Measurements from ENCODE around the gene TNFAIP8. TPM values are rescaled to one million over a fixed set of nuclear protein-coding genes. Genes with fewer than 3 reads are reported as not detected.

Gene TNFAIP8
- total RNA-seq, 1 experiment from 2014 or later, result 32.1 TPM

DNA sequence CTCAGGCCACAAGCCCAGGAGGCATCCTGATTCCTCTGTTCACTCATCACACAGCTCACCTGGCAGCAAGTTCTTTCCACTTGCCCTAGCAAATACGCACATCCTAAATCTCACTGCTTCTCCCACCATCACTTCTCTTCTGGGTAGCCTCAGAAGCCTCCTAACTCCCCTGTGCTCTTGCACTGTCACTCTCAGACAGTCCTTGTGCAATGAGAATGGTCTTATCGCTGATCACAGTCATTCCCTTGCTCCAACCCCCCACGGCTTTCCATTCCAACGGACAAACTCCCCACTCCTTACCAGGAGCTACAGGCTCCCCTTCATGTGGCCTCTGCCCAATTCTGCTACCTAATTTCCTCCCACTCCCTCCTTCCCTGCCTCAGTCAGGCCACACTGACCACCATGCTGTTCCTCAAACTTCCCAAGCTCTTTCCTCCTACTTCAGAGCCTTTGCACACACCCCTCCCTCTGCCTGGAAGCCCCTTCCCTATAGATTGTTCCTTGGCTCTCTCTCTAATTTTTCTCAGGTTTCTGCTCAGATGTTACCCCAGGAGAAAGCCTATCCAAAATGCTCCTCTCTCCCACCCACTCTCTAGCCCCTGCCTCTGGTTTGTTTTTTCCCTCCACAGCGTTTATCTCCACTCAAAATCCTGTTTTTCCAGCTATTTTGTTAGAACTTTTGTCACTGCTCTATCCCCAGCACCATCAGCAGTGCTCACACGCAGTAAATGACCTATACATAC, 34.1 kb upstream of the TNFAIP8 start:
- Histone ChIP-seq H3K27me3 (replicated peaks) (no peaks in the 10 kb centered on the region), H3K4me1 (replicated peaks) (peaks cover 30% of the 10 kb centered on the region), H3K27ac (no peak overlapping the region), H3K4me3 (no peak overlapping the region), H3K9me3 (replicated peaks) (no peaks in the 10 kb centered on the region), H3K36me3 (no peaks in the 10 kb centered on the region)
- DNase-seq (ENCODE audit: low read depth in 1 of 2, low spot score in 2 of 2), result no peak

DNA sequence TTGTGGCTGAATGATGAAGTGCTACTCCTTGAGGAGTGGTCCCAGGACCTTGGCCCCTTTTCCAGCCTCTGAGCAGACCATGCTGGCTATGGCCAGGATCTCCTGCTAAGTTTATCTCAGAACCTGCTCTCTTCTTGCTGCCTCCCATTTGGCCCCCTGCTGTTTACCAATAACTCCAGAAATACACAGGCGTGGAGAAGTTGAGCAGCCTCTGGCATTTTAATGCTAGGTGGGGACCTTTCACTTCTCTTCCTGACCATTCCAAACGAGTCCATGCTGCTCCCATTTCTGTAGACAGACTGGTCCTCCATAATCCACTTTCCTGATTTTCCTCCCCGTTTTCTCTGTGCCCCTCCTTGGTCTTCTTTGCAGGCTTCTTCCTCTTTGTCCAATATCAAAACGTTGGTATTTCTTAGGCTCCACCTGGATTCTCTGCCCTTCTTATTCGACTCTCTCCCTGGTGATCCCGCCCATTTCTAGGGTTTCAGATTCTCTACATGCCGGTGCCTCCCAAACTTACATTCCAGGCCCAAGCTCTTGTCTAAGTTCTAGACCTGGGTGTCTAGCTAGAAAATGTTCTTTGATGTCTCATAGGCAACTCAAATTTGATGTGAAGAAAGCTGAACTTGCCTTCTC, 33.4 kb upstream of the TNFAIP8 start:
- H3K4me3 ChIP-seq, result no peak overlapping the region
- no peaks in the 10 kb centered on the region for H3K36me3 ChIP-seq
- no peak for DNase-seq (ENCODE audit: low read depth in 1 of 2, low spot score in 2 of 2)
- H3K4me1 ChIP-seq (replicated peaks), result peaks cover 37% of the 10 kb centered on the region
- H3K27ac ChIP-seq, result peak overlapping the region; percentile 82; the same call in 1 of the 2 replicates
- no peaks in the 10 kb centered on the region for H3K9me3 ChIP-seq (replicated peaks)
- no peaks in the 10 kb centered on the region for H3K27me3 ChIP-seq (replicated peaks)

DNA sequence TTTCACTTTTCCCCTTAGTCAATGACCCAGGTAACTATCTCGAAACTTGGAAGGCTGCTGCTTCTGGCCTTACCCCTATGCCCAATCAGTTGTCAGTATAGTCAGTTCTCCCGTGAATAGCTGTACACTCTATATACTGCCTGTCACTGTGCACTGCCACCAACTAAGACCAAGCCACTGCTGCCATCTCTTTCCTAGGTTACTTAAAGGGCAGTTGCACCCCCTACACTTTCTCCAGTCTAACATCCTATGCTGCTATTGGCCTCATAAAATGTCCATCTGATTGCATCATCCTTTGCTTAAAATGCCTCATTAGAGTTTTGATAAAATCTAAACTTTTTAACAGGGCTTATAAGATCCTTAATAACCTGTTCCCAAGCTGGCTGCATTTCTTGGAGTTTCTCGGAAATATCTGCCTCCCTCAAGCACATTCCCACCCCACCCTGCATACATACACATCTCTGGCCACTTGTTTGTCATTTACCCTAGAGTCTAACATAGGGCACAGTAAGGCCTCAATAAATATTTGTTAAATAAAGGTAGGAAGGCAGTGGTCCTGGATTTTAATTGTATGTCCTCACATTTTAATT, 32.8 kb upstream of the TNFAIP8 start:
- peaks cover 43% of the 10 kb centered on the region for H3K4me1 ChIP-seq (replicated peaks)
- H3K27me3 ChIP-seq (replicated peaks), result no peaks in the 10 kb centered on the region
- H3K4me3 ChIP-seq, result no peak overlapping the region
- no peaks in the 10 kb centered on the region for H3K36me3 ChIP-seq
- peak overlapping the region; percentile 82 for H3K27ac ChIP-seq
- no peak for DNase-seq (ENCODE audit: low read depth in 1 of 2, low spot score in 2 of 2)
- H3K9me3 ChIP-seq (replicated peaks), result no peaks in the 10 kb centered on the region

DNA sequence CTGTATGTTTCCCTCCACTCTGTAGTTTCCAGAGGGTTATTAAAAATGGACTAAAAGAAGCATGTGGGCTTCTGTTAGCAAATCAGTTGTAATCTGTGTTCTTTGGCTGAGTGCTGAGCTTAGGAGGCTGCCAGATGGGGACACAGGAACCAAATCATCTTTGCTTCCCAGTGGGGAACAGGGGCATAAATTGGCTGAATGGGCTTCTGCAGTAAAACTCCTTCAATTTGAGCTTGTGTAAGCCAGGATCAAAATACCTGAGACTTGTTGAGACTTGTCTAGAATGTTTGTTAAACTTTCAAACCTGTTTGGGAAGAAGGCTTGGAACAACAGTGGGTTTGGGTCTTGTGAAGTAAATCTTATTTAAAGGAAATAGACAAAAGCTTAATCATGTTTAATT, 32.2 kb upstream of the TNFAIP8 start:
- Histone ChIP-seq H3K27ac (peak overlapping the region; percentile 82), H3K27me3 (replicated peaks) (no peaks in the 10 kb centered on the region), H3K4me1 (replicated peaks) (peaks cover 49% of the 10 kb centered on the region), H3K36me3 (no peaks in the 10 kb centered on the region), H3K4me3 (no peak overlapping the region), H3K9me3 (replicated peaks) (no peaks in the 10 kb centered on the region)
- DNase-seq (ENCODE audit: low read depth in 1 of 2, low spot score in 2 of 2), result no peak

DNA sequence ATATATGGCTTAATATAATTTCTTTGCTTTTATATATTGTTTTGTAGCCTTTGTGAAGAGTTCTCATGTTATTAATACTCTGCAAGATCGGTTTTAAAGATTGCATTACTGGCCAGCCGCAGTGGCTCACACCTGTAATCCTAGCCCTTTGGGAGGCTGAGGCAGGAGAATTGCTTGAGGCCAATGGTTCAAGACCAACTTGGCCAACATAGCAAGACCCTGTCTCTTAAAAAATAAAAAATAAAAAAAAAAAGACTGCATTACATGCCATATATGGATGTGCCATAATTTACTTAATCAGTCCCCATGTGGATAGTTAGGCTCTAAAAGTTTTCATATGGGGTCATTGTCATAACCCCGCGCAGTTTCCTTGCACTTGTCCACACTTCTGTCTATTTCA, 31.0 kb upstream of the TNFAIP8 start:
- DNase-seq (ENCODE audit: low read depth in 1 of 2, low spot score in 2 of 2), result no peak
- Histone ChIP-seq H3K27ac (peak overlapping the region; percentile 82), H3K9me3 (replicated peaks) (no peaks in the 10 kb centered on the region), H3K36me3 (no peaks in the 10 kb centered on the region), H3K27me3 (replicated peaks) (no peaks in the 10 kb centered on the region), H3K4me3 (no peak overlapping the region), H3K4me1 (replicated peaks) (peaks cover 57% of the 10 kb centered on the region)

DNA sequence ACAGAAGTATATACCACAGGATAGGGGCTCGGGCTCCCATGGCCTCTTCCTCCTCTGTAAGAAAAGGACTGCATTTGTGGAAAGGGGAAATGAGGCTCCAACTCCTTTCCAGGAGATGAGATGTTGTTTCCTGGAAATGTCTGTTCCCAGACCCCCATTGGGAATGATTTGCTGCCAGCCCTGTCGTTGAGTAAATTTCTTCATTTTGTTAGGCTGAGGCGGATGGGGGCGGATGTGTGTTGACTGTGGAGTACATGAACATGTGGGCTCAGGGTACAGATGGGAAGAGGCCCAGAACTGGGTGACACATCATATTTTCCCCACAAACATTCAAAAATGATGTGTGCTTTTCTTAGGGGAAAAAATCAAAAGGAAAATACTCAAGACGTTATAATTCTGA, 28.8 kb upstream of the TNFAIP8 start:
- no peak for DNase-seq (ENCODE audit: low read depth in 1 of 2, low spot score in 2 of 2)
- H3K36me3 ChIP-seq, result no peaks in the 10 kb centered on the region
- no peak overlapping the region for H3K27ac ChIP-seq
- H3K9me3 ChIP-seq (replicated peaks), result no peaks in the 10 kb centered on the region
- H3K27me3 ChIP-seq (replicated peaks), result no peaks in the 10 kb centered on the region
- H3K4me3 ChIP-seq, result no peak overlapping the region
- H3K4me1 ChIP-seq (replicated peaks), result peaks cover 57% of the 10 kb centered on the region

DNA sequence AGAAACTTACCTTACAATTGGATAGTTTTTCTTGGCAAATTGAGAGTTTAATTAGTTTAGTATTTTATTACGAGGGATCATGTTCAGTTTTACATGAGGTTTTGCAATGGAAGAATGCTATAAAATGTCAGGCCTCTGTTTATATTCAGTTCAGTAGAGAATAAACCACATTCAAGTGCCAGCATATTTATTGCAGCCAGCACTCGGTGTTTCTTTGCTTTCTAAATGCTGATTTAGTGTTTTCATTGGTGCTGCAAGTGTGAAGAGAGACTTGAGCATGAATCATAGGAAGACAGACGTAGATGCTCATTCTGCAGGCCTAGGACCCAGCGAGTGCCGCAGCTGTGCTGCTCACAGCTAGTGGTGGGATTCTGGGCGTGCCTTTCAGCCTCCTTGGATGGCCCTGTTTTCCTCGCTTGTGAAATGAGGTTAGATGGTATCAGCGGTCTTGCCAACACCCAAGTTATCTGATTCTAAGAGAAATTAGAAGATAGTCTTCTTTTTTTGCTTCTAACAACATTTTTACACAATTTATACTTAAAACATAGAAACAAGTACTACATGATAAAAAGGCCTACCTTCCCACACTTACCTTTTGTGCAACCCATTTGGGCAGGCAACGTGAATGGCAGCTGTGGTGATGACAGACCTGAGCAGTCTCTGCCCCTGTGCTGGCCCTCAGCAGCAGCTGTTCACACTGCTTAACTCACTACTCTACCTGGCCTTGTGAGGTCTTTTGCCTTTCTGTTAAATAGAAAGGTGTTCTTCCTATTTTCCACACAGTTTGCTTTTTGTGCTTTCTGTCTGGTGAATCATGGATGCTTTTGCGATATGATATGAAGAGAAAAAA, 26.8 kb upstream of the TNFAIP8 start:
- peaks cover 50% of the 10 kb centered on the region for H3K4me1 ChIP-seq (replicated peaks)
- H3K36me3 ChIP-seq, result no peaks in the 10 kb centered on the region
- no peaks in the 10 kb centered on the region for H3K27me3 ChIP-seq (replicated peaks)
- H3K4me3 ChIP-seq, result no peak overlapping the region
- peak; percentile 67 to 73 for DNase-seq (ENCODE audit: low read depth in 1 of 2, low spot score in 2 of 2)
- no peaks in the 10 kb centered on the region for H3K9me3 ChIP-seq (replicated peaks)
- H3K27ac ChIP-seq, result peak overlapping the region; percentile 12; the same call in 1 of the 2 replicates

DNA sequence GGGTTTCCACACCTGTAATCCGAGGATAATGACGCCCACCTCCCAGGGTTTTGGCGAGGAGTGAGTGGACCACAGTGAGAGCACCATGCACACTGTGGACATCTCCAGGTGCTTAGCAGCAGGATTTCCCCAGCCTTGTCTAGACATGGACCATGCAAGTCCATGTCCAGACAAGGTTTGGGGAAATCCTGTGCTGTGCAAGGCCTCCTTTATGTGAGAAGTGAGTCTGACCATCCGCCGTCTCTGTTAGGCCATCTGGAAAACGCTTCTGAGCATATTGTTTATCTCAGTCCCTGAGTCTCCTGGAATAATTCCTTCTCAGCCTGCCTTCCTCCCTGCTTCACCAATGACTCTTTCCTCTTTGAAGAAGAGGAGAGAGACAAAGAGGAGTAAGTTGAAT, 26.2 kb upstream of the TNFAIP8 start:
- no peak overlapping the region for H3K4me3 ChIP-seq
- DNase-seq (ENCODE audit: low read depth in 1 of 2, low spot score in 2 of 2), result no peak
- no peaks in the 10 kb centered on the region for H3K36me3 ChIP-seq
- peaks cover 47% of the 10 kb centered on the region for H3K4me1 ChIP-seq (replicated peaks)
- no peak overlapping the region for H3K27ac ChIP-seq
- no peaks in the 10 kb centered on the region for H3K27me3 ChIP-seq (replicated peaks)
- H3K9me3 ChIP-seq (replicated peaks), result no peaks in the 10 kb centered on the region

DNA sequence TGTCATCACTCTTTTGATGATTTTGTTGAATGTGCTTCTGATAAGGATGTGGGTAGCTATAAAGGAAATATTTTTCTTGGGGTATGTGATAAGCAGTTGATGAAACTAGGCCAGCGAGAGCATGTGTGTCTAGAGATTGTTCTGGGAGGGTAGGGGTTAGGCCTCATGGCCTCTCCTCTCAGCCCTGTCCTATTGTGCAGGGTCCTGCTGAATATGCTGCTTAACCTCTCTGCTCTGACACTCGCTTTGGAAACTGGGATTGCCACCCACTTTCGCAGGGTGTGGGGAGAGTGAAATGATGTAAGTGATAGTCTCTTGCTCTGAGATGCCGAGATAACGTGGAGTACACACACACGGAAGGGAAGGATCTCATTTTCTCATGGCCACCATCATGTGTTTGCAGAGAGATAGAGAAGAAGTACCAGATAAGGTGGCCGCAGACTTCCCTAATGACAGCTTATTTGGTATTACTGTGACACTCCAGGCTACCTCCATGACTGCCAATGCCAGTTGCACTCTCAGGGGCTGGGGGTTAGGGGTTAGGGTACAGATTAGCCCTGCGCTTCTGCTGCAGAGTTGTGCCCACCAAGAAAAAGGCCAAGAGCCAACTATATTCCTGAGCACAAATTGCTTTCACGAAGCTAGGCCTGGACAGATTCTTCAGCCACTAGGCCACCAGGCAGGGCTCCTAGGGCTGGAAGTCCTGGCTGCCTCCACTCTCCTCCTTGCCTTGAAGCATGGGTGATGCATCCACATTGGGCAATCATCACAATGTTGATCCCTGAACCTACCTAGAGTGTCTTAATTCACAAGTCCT, 25.2 kb upstream of the TNFAIP8 start:
- Histone ChIP-seq H3K27me3 (replicated peaks) (no peaks in the 10 kb centered on the region), H3K36me3 (no peaks in the 10 kb centered on the region), H3K9me3 (replicated peaks) (no peaks in the 10 kb centered on the region), H3K27ac (no peak overlapping the region), H3K4me3 (no peak overlapping the region), H3K4me1 (replicated peaks) (peaks cover 42% of the 10 kb centered on the region)
- DNase-seq (ENCODE audit: low read depth in 1 of 2, low spot score in 2 of 2), result no peak

DNA sequence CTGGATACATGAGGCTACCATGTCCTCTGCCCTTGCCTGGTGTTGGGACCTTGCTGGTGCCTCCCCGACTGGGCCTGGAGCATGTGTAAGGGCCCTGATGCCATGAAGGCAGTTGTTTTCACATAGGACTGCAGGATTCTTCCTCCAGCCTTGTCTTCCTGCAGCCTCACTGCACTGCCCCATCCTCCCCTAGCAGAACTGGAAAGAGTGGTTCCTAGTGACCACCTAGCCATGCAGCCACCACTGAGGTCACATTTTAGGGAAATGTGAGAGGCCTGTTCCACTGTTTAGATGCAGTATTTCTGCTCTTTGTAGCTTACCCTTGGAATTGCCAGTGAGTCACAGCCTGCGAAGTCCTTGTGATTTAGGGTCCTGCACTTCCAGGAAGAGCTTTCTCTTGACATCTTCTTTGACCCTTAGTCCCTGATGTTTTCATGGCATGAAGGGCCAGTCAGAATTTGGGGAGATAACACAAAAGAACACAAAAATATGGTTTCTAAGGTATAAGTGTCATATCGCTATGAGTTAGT, 24.2 kb upstream of the TNFAIP8 start:
- Histone ChIP-seq H3K27ac (no peak overlapping the region), H3K4me3 (no peak overlapping the region), H3K27me3 (replicated peaks) (no peaks in the 10 kb centered on the region), H3K36me3 (no peaks in the 10 kb centered on the region), H3K9me3 (replicated peaks) (no peaks in the 10 kb centered on the region), H3K4me1 (replicated peaks) (peaks cover 39% of the 10 kb centered on the region)
- no peak for DNase-seq (ENCODE audit: low read depth in 1 of 2, low spot score in 2 of 2)

DNA sequence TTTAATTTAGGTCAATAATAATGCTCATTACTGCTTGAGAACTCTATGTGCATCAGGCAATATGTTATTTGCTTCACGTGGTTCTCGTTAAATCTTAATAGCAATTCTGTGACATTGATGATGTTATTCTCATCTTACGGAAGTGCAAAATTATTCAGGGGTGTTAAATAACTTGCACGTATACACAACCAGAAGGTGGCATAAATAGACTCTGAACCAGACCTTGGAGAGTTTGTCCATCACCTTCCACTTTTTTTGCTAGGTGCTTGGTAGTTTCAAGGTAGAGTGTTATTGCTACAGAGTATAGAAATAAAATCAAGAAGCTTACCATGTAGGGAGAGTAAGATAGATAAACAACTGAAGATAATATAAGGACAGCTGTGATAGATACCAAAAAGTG, 23.6 kb upstream of the TNFAIP8 start:
- H3K4me1 ChIP-seq (replicated peaks), result peaks cover 33% of the 10 kb centered on the region
- no peaks in the 10 kb centered on the region for H3K36me3 ChIP-seq
- H3K27ac ChIP-seq, result no peak overlapping the region
- H3K9me3 ChIP-seq (replicated peaks), result no peaks in the 10 kb centered on the region
- H3K27me3 ChIP-seq (replicated peaks), result no peaks in the 10 kb centered on the region
- DNase-seq (ENCODE audit: low read depth in 1 of 2, low spot score in 2 of 2), result no peak
- H3K4me3 ChIP-seq, result no peak overlapping the region

DNA sequence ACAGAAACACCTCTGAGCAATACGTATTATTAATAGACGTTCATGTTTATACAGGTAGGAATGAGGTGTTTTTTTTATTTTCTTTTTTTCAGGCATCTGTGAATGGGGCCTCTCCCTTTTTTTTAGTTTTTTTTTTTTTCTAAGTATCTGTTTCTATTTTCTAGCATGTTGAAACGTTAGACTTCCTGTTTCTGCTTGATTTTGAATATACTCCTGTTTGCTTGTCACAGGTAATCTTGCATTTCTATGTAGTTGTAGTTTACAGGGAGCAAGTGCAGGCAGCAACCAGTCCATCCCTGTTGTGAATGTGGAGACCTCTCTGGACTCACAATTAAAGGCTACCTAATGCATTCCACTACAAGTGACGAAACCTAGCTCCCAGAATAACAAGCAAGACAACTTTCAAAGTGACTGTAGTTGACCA, 22.8 kb upstream of the TNFAIP8 start:
- no peak overlapping the region for H3K4me3 ChIP-seq
- no peaks in the 10 kb centered on the region for H3K36me3 ChIP-seq
- H3K9me3 ChIP-seq (replicated peaks), result no peaks in the 10 kb centered on the region
- H3K27me3 ChIP-seq (replicated peaks), result no peaks in the 10 kb centered on the region
- peaks cover 25% of the 10 kb centered on the region for H3K4me1 ChIP-seq (replicated peaks)
- peak overlapping the region; percentile 67 for H3K27ac ChIP-seq
- DNase-seq (ENCODE audit: low read depth in 1 of 2, low spot score in 2 of 2), result no peak

DNA sequence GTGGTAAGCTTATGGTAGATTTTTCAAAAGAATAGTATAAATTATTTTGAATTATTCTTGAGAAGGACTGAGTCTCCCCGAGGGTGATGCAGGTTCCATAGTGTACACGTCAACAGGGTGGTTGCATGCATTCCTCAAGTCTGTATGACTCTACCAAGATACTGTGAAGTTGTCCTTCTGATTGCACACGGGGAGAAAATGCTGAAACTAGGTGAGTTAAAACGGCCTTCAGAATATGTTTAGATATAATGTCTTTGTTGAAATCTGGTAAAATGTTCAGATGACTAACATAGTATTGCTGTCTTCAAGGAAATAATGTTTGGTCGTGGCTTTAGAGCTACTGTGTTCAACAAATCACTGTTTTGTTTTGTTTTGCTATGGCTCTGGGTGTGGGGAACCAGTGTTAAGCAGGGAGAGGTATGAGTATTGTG, 22.4 kb upstream of the TNFAIP8 start:
- Histone ChIP-seq H3K4me3 (no peak overlapping the region), H3K36me3 (no peaks in the 10 kb centered on the region), H3K27me3 (replicated peaks) (no peaks in the 10 kb centered on the region), H3K4me1 (replicated peaks) (peaks cover 21% of the 10 kb centered on the region), H3K27ac (peak overlapping the region; percentile 67), H3K9me3 (replicated peaks) (no peaks in the 10 kb centered on the region)
- DNase-seq (ENCODE audit: low read depth in 1 of 2, low spot score in 2 of 2), result peak in 1 of 2 experiments; percentile 53

Measured in SJSA1 (cell line).